ENCODE data around the gene PRDM16. TPM values are rescaled to one million over a fixed set of nuclear protein-coding genes. Genes with fewer than 3 reads are reported as not detected.

The PRDM16 gene
- total RNA-seq, 2 experiments from 2014 or later: 0.05 to 0.20 TPM

DNA sequence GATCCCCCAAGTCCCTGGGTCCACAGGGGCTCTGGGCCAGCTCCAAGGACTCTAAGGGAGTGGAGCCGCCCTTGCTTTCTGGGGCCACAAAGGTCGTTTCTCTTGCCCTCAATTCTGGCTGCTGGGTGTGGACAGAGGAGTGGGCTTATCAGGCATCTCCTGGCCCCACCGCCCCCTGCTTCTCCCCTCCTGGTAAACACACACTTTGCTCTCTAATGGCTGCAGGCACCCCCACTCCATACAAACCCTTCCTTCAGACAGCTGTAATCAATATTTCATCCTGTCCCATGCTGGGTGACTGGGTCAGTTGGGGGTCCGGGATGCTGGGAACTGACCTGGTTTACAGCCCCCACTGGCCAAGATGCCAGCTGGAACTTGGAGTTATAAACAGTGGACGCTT, 67.5 kb downstream of the PRDM16 start:
- H3K27me3 Mint-ChIP-seq (ENCODE audit: low read depth): no peaks in the 10 kb centered on the region
- H3K4me1 Mint-ChIP-seq (ENCODE audit: low read depth): no peaks in the 10 kb centered on the region
- no peaks in the 10 kb centered on the region for H3K36me3 Mint-ChIP-seq (ENCODE audit: low read depth)
- no peak overlapping the region for H3K4me3 Mint-ChIP-seq
- no peak overlapping the region for H3K27ac Mint-ChIP-seq
- intact Hi-C loops (cut with micrococcal nuclease): no loop called here
- CTCF ChIA-PET: no interaction called here
- no peaks in the 10 kb centered on the region for H3K9me3 Mint-ChIP-seq
- DNase-seq: no peak

DNA sequence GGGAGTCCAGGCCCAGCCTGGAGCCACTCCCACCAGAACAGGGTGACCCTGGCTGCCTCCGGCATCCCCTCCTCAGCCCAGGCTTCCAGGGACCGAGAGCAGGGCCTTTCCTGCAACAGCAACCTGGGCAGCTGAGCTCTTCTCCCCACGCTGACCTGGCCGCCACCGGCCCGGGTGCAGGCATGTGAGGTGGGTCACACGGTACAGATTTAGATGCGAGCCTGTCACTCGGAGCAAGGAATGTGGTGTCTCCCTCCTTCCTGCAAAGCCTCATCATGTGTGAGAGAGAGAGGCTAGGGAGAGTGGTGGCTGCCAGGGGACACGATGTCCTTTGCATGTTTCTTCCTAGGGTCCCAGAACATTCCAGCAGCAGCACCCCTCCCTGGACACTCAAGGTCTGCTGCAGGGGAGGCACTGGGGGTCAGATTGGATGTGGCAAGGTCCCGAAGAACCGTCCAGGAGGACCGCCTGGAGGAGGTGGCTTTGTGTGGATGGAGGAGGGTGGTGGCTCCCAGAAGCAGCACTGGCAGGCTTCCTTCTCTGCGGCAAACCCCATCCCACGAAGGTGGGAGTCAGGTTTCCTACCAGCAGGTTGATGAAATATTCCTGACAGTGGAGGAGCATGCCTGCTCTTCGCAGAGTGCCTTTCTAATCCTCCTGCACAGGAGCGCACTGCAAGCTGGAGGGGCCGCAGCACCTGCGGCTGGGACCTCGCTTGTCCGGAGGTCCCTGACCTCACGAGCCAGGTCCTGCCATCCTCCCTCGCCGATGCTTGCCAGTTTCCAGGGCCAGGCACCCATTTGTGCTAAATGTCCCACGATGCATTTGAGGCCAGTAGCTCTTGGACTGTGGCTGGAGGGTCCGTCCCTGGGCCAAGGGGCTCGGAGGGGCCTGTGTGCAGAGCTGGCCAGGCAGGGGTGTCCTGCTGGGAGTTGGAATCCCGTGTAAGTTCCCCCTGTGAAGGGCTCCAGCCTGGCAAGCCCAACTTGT, 68.4 kb downstream of the PRDM16 start:
- no peaks in the 10 kb centered on the region for H3K9me3 Mint-ChIP-seq
- no peaks in the 10 kb centered on the region for H3K36me3 Mint-ChIP-seq (ENCODE audit: low read depth)
- intact Hi-C loops (cut with micrococcal nuclease): no loop called here
- no peak for DNase-seq
- H3K4me3 Mint-ChIP-seq: no peak overlapping the region
- H3K4me1 Mint-ChIP-seq (ENCODE audit: low read depth): no peaks in the 10 kb centered on the region
- no peak overlapping the region for H3K27ac Mint-ChIP-seq
- no peaks in the 10 kb centered on the region for H3K27me3 Mint-ChIP-seq (ENCODE audit: low read depth)
- CTCF ChIA-PET: no interaction called here

- CTCF ChIA-PET: no interaction called here
Observed at GRCh38 chr1:3138623-3139151, 69.7 kb downstream of the PRDM16 start.

DNA sequence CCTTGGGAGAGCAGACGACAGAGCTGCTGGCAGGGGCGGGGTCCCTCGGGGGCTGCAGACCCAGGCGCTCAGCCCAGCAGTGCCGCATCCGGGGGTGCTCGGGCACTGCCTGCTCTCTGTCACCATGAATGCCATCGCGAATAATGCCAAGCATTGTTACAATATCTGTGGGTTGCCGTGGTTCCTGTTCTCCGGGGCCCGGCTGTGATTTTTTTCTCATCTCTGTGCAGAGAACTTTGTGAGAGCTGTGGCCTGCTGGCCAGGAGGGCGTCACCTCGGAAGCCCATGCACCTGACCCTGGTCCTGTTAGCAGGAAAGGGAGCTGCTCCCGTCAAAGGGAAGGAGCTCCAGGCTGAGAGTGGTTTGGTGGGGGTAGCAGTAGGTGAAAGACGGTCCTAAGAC, 70.4 kb downstream of the PRDM16 start:
- DNase-seq: no peak
- no peaks in the 10 kb centered on the region for H3K9me3 Mint-ChIP-seq
- CTCF ChIA-PET: no interaction called here
- H3K4me3 Mint-ChIP-seq: no peak overlapping the region
- no peaks in the 10 kb centered on the region for H3K4me1 Mint-ChIP-seq (ENCODE audit: low read depth)
- H3K27me3 Mint-ChIP-seq (ENCODE audit: low read depth): no peaks in the 10 kb centered on the region
- intact Hi-C loops (cut with micrococcal nuclease): no loop called here
- no peak overlapping the region for H3K27ac Mint-ChIP-seq
- no peaks in the 10 kb centered on the region for H3K36me3 Mint-ChIP-seq (ENCODE audit: low read depth)

More at GRCh38 chr1:3138623-3139151, 69.7 kb downstream of the PRDM16 start:
- intact Hi-C loops (cut with micrococcal nuclease): no loop called here
- DNase-seq: no peak
- Mint-ChIP-seq H3K9me3 (no peaks in the 10 kb centered on the region), H3K27ac (no peak overlapping the region), H3K4me3 (no peak overlapping the region), H3K4me1 (ENCODE audit: low read depth) (no peaks in the 10 kb centered on the region), H3K36me3 (ENCODE audit: low read depth) (no peaks in the 10 kb centered on the region), H3K27me3 (ENCODE audit: low read depth) (no peaks in the 10 kb centered on the region)

DNA sequence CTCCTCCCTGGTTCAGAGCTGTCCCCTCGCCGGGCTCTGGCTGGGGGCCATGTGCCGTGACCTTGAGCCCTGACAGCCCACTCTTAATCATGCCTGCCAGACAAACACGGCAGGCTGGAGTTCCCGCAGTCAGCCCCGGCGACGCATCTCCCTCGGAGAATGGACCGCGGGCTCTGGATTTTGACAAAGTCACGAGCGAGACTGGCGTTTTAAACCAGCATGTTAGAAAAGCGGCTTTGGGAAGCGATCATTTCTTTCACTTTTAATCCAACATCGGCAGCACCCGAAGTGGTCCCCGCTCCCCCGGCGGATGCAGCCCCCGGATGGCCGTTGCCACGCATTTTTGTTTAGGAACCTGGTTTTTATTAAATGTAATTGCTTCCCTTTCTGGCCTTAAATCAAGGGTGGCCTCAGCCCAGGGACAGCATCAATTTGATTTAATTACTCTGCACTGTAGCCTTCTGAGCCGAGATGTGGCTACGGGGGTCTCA, 70.9 kb downstream of the PRDM16 start:
- intact Hi-C loops (cut with micrococcal nuclease): no loop called here
- Mint-ChIP-seq H3K36me3 (ENCODE audit: low read depth) (no peaks in the 10 kb centered on the region), H3K27me3 (ENCODE audit: low read depth) (no peaks in the 10 kb centered on the region), H3K9me3 (no peaks in the 10 kb centered on the region), H3K4me3 (no peak overlapping the region), H3K4me1 (ENCODE audit: low read depth) (no peaks in the 10 kb centered on the region), H3K27ac (no peak overlapping the region)
- CTCF ChIA-PET: no interaction called here
- DNase-seq: no peak

- no peak for DNase-seq
- Mint-ChIP-seq H3K27me3 (ENCODE audit: low read depth) (no peaks in the 10 kb centered on the region), H3K4me1 (ENCODE audit: low read depth) (no peaks in the 10 kb centered on the region), H3K36me3 (ENCODE audit: low read depth) (no peaks in the 10 kb centered on the region), H3K27ac (no peak overlapping the region), H3K4me3 (no peak overlapping the region), H3K9me3 (no peaks in the 10 kb centered on the region)
- CTCF ChIA-PET: no interaction called here
- intact Hi-C loops (cut with micrococcal nuclease): no loop called here
Observed at GRCh38 chr1:3140437-3140836, 71.4 kb downstream of the PRDM16 start.

GRCh38 chr1:3141129-3141528, 72.1 kb downstream of the PRDM16 start:
- CTCF ChIA-PET: no interaction called here
- Mint-ChIP-seq H3K4me1 (ENCODE audit: low read depth) (no peaks in the 10 kb centered on the region), H3K27ac (no peak overlapping the region), H3K4me3 (no peak overlapping the region), H3K27me3 (ENCODE audit: low read depth) (no peaks in the 10 kb centered on the region), H3K36me3 (ENCODE audit: low read depth) (no peaks in the 10 kb centered on the region), H3K9me3 (no peaks in the 10 kb centered on the region)
- intact Hi-C loops (cut with micrococcal nuclease): no loop called here
- DNase-seq: no peak

DNA sequence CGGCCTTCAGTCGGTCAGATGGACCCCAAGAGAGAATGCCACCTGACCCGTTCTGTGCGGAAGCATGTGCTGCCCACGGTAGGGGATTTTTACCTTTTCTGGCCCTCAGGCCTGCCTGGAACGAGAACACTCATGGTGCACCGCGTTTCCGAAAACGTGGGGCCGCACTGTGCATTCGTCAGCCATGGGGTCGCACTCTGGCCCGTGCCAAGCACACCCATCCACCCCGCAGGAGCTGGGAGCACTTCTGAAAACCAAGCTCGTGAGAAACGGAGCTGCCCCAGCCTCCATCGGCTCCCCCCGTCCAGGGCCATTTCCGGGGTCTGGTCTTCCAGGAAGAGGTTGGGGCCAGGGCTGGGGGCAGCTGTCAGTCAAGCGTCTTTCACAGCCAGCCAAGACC, 72.8 kb downstream of the PRDM16 start:
- Mint-ChIP-seq H3K4me3 (no peak overlapping the region), H3K27ac (no peak overlapping the region), H3K4me1 (ENCODE audit: low read depth) (no peaks in the 10 kb centered on the region), H3K27me3 (ENCODE audit: low read depth) (no peaks in the 10 kb centered on the region), H3K9me3 (peaks cover 2% of the 10 kb centered on the region), H3K36me3 (ENCODE audit: low read depth) (no peaks in the 10 kb centered on the region)
- DNase-seq: no peak
- intact Hi-C loops (cut with micrococcal nuclease): no loop called here
- CTCF ChIA-PET: no interaction called here

DNA sequence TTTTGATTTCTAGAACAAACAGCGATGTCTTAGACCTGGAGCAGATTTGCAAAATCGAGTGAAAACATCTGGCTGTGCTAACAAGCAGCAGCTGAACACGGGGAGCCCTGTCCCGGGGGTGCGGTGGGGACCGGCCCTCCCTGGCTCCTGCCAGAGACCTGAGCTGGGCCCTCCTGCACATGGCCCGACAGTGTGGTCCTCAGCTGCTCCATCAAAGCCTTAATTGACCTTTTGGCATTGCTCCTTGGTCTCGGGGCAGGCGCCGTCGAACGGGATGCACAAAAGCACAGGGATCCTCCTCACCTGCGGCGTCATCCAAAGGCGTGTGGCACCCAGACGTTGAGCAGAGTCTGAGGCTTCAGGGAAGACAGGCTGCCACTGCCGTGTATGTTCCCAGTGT, 73.2 kb downstream of the PRDM16 start:
- H3K4me1 Mint-ChIP-seq (ENCODE audit: low read depth): no peaks in the 10 kb centered on the region
- CTCF ChIA-PET: no interaction called here
- peaks cover 2% of the 10 kb centered on the region for H3K9me3 Mint-ChIP-seq
- no peak for DNase-seq
- H3K27me3 Mint-ChIP-seq (ENCODE audit: low read depth): no peaks in the 10 kb centered on the region
- H3K27ac Mint-ChIP-seq: no peak overlapping the region
- H3K36me3 Mint-ChIP-seq (ENCODE audit: low read depth): no peaks in the 10 kb centered on the region
- H3K4me3 Mint-ChIP-seq: no peak overlapping the region
- intact Hi-C loops (cut with micrococcal nuclease): no loop called here

- Mint-ChIP-seq H3K27ac (no peak overlapping the region), H3K9me3 (peaks cover 2% of the 10 kb centered on the region), H3K27me3 (ENCODE audit: low read depth) (no peaks in the 10 kb centered on the region), H3K36me3 (ENCODE audit: low read depth) (no peaks in the 10 kb centered on the region), H3K4me1 (ENCODE audit: low read depth) (no peaks in the 10 kb centered on the region), H3K4me3 (no peak overlapping the region)
- CTCF ChIA-PET: no interaction called here
- DNase-seq: no peak
- intact Hi-C loops (cut with micrococcal nuclease): no loop called here
Observed at GRCh38 chr1:3142751-3143150, 73.7 kb downstream of the PRDM16 start.

GRCh38 chr1:3145532-3146325, 76.7 kb downstream of the PRDM16 start:
- intact Hi-C loops (cut with micrococcal nuclease): no loop called here
- no peak overlapping the region for H3K27ac Mint-ChIP-seq
- no peaks in the 10 kb centered on the region for H3K36me3 Mint-ChIP-seq (ENCODE audit: low read depth)
- DNase-seq: no peak
- no peaks in the 10 kb centered on the region for H3K4me1 Mint-ChIP-seq (ENCODE audit: low read depth)
- CTCF ChIA-PET: no interaction called here
- no peaks in the 10 kb centered on the region for H3K27me3 Mint-ChIP-seq (ENCODE audit: low read depth)
- H3K9me3 Mint-ChIP-seq: peaks cover 2% of the 10 kb centered on the region
- H3K4me3 Mint-ChIP-seq: no peak overlapping the region

GRCh38 chr1:3146458-3146857, 77.5 kb downstream of the PRDM16 start:
- no peak for DNase-seq
- Mint-ChIP-seq H3K27me3 (ENCODE audit: low read depth) (no peaks in the 10 kb centered on the region), H3K4me3 (no peak overlapping the region), H3K27ac (no peak overlapping the region), H3K36me3 (ENCODE audit: low read depth) (no peaks in the 10 kb centered on the region), H3K9me3 (peaks cover 2% of the 10 kb centered on the region), H3K4me1 (ENCODE audit: low read depth) (no peaks in the 10 kb centered on the region)
- intact Hi-C loops (cut with micrococcal nuclease): no loop called here
- CTCF ChIA-PET: no interaction called here

Measured in activated naive CD4-positive, alpha-beta T cell treated with anti-CD3 and anti-CD28 coated beads for 36 hours (primary cell).